GM12892 (cell line): ENCODE data around the gene ASIC2.

Source experiments
- DNase-seq: peaks from one replicate; pipeline ENCODE4 v3.0.0; 2011; ENCODE audit not compliant: insufficient read length
- FAIRE-seq: peaks from 2 replicates; lab custom pipeline; 2011; peaks lifted over from hg19 to GRCh38; lab: Jason Lieb, UNC
- POLR2A ChIP-seq: IDR thresholded peaks from 2 replicates; pipeline ENCODE4 v1.6.1; 2011; ENCODE audit warnings: low read depth, low read length, control low read depth
- POLR2AphosphoS5 ChIP-seq: IDR thresholded peaks from 2 replicates; pipeline ENCODE4 v1.6.1; 2011; ENCODE audit warnings: low read depth, low read length, control low read depth
- TAF1 ChIP-seq: IDR thresholded peaks from 2 replicates; pipeline ENCODE4 v1.6.1; 2011; ENCODE audit warnings: low read depth, mild to moderate bottlenecking, control low read depth, low read length, borderline replicate concordance

Gene ASIC2

GRCh38 chr17:33285413-33285812, 7.7 kb downstream of the ASIC2 start:
- DNase-seq (no peak), FAIRE-seq (no peak)
- TF ChIP-seq TAF1 (no peak), POLR2AphosphoS5 (no peak), POLR2A (no peak)

GRCh38 chr17:33284022-33284421, 9.1 kb downstream of the ASIC2 start:
- no peak for FAIRE-seq
- no peak for TF ChIP-seq TAF1
- TF ChIP-seq POLR2A: no peak
- no peak for TF ChIP-seq POLR2AphosphoS5
- DNase-seq: no peak

GRCh38 chr17:33280162-33280943, 12.7 kb downstream of the ASIC2 start:
- TF ChIP-seq TAF1 (no peak), POLR2AphosphoS5 (no peak), POLR2A (no peak)
- DNase-seq (no peak), FAIRE-seq (no peak)

- DNase-seq: no peak
- TF ChIP-seq POLR2AphosphoS5 (no peak), TAF1 (no peak), POLR2A (no peak)
- no peak for FAIRE-seq
These were observed 15.5 kb downstream of the ASIC2 start for GRCh38 chr17:33277436-33278100.

- FAIRE-seq: no peak
- no peak for DNase-seq
These were observed 19.2 kb downstream of the ASIC2 start for GRCh38 chr17:33273743-33274410.

GRCh38 chr17:33273271-33273670, 19.8 kb downstream of the ASIC2 start:
- DNase-seq (no peak), FAIRE-seq (no peak)
- TF ChIP-seq POLR2AphosphoS5 (no peak), TAF1 (no peak), POLR2A (no peak)

More at GRCh38 chr17:33273743-33274410, 19.2 kb downstream of the ASIC2 start:
- TF ChIP-seq POLR2AphosphoS5 (no peak), POLR2A (no peak), TAF1 (no peak)

GRCh38 chr17:33272438-33272837, 20.7 kb downstream of the ASIC2 start:
- no peak for TF ChIP-seq POLR2AphosphoS5
- no peak for TF ChIP-seq TAF1
- no peak for TF ChIP-seq POLR2A
- FAIRE-seq: no peak
- no peak for DNase-seq

- TF ChIP-seq POLR2A: no peak
- no peak for TF ChIP-seq POLR2AphosphoS5
- TF ChIP-seq TAF1: no peak
- DNase-seq (no peak), FAIRE-seq (no peak)
These were observed 23.6 kb downstream of the ASIC2 start for GRCh38 chr17:33269337-33270060.

- DNase-seq (no peak), FAIRE-seq (no peak)
- TF ChIP-seq POLR2AphosphoS5: no peak
- no peak for TF ChIP-seq TAF1
- no peak for TF ChIP-seq POLR2A
These were observed 25.1 kb downstream of the ASIC2 start for GRCh38 chr17:33267851-33268548.

- TF ChIP-seq POLR2A: no peak
- DNase-seq (no peak), FAIRE-seq (no peak)
These were observed 25.8 kb downstream of the ASIC2 start for GRCh38 chr17:33267271-33267790.

- TF ChIP-seq POLR2A: no peak
- no peak for TF ChIP-seq POLR2AphosphoS5
- no peak for TF ChIP-seq TAF1
- no peak for FAIRE-seq
- DNase-seq: no peak
These were observed 26.5 kb downstream of the ASIC2 start for GRCh38 chr17:33266611-33267010.
